Epithelial cell of esophagus (primary cell): ENCODE results near the gene ZNF536.

Source experiments
- DNase-seq: peaks from one replicate; pipeline ENCODE4 v3.0.0; 2010; ENCODE audit warnings: low read depth
- H3K4me3 ChIP-seq: 2 replicates; pipeline ENCODE4 v1.5.1; 2011; ENCODE audit warnings: mild to moderate bottlenecking, low read length, control low read depth
- CTCF ChIP-seq: IDR thresholded peaks from 2 replicates; pipeline ENCODE4 v1.5.1; 2011; ENCODE audit warnings: low read depth, mild to moderate bottlenecking, low read length, control low read depth, inconsistent platforms; ENCODE audit not compliant: insufficient read depth; ENCODE audit errors: missing control alignments

The ZNF536 gene

GRCh38 chr19:30558793-30559192, 186.6 kb downstream of the ZNF536 start:
- DNase-seq = no peak
- no peak overlapping the region for H3K4me3 ChIP-seq
- TF ChIP-seq CTCF = no peak

GRCh38 chr19:30559446-30559845, 187.3 kb downstream of the ZNF536 start:
- DNase-seq = no peak
- no peak for TF ChIP-seq CTCF
- H3K4me3 ChIP-seq = no peak overlapping the region

GRCh38 chr19:30562981-30563380, 190.8 kb downstream of the ZNF536 start:
- TF ChIP-seq CTCF = no peak
- no peak for DNase-seq
- no peak overlapping the region for H3K4me3 ChIP-seq

GRCh38 chr19:30563691-30564090, 191.5 kb downstream of the ZNF536 start:
- H3K4me3 ChIP-seq = no peak overlapping the region
- TF ChIP-seq CTCF = no peak
- no peak for DNase-seq

- DNase-seq = no peak
- no peak overlapping the region for H3K4me3 ChIP-seq
- TF ChIP-seq CTCF = no peak
These were observed 192.4 kb downstream of the ZNF536 start for GRCh38 chr19:30564551-30565011.

GRCh38 chr19:30565636-30566035, 193.5 kb downstream of the ZNF536 start:
- H3K4me3 ChIP-seq = no peak overlapping the region
- TF ChIP-seq CTCF = no peak
- DNase-seq = no peak

- no peak for DNase-seq
These were observed 194.7 kb downstream of the ZNF536 start for GRCh38 chr19:30566681-30567420.

More at GRCh38 chr19:30566681-30567420, 194.7 kb downstream of the ZNF536 start:
- no peak overlapping the region for H3K4me3 ChIP-seq
- no peak for TF ChIP-seq CTCF
